ENCODE data around the gene NAP1L1.

NAP1L1 gene

DNA sequence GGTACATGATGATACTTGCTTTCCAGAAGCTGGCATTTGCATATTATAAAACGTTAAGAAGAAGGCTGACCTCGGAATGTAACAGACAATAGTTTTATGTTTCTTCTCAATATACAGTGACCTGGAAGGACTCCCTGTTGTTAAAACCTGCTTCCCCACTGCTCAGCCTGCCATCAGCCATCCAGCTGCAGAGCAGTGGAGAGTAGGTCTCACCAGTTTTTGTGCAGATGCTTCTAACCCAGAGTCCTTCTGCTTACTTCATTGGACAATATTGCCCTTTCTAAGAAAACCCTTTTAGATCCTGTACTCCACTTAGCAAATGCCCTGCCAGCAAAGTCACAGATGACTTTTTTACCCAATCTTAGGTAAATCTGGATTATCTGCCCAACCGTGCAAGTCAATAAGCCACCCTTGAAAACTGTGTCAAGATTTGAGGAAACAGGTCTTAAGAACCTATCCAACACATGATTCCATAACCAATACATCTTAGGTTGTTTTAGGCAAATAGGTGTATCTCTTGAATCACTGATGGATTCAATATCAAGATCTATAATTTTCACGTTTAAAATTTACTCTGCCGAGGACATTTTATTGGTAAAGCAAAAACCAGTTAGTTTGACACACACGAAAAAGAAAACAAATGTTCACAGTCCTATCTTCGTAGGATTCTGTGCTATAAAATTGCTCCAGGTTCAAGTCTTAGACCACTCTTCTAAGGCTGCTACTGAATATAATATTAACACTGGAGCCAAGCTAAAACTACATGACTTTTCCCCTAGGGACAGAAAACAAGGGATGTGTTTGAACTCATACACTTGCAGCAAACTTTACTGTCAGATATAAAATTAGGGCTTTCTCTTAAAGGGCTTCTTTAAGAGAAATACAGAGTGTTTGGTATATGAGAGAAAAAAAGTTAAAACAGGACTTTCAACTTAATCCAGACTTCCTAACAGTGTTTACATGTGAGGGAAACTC is 58.6 kb downstream of the NAP1L1 start:
- no peak overlapping the region for H3K27ac ChIP-seq (replicated peaks)
- H3K4me3 ChIP-seq (replicated peaks; ENCODE audit: insufficient read depth, low read length), result no peak overlapping the region
- peaks cover 8% of the 10 kb centered on the region for H3K27me3 ChIP-seq (ENCODE audit: insufficient read depth, poor library complexity, severe bottlenecking)
- DNase-seq (ENCODE audit: low read depth in 1 of 2, low spot score in 1 of 2), result no peak
- TF ChIP-seq SPI1 (IDR thresholded peaks at IDR 0.05; ENCODE audit: borderline replicate concordance, low read depth), result no peak
- TF ChIP-seq GABPA (IDR thresholded peaks at IDR 0.05; ENCODE audit: low read depth), result no peak
- TF ChIP-seq, protein P1, sequence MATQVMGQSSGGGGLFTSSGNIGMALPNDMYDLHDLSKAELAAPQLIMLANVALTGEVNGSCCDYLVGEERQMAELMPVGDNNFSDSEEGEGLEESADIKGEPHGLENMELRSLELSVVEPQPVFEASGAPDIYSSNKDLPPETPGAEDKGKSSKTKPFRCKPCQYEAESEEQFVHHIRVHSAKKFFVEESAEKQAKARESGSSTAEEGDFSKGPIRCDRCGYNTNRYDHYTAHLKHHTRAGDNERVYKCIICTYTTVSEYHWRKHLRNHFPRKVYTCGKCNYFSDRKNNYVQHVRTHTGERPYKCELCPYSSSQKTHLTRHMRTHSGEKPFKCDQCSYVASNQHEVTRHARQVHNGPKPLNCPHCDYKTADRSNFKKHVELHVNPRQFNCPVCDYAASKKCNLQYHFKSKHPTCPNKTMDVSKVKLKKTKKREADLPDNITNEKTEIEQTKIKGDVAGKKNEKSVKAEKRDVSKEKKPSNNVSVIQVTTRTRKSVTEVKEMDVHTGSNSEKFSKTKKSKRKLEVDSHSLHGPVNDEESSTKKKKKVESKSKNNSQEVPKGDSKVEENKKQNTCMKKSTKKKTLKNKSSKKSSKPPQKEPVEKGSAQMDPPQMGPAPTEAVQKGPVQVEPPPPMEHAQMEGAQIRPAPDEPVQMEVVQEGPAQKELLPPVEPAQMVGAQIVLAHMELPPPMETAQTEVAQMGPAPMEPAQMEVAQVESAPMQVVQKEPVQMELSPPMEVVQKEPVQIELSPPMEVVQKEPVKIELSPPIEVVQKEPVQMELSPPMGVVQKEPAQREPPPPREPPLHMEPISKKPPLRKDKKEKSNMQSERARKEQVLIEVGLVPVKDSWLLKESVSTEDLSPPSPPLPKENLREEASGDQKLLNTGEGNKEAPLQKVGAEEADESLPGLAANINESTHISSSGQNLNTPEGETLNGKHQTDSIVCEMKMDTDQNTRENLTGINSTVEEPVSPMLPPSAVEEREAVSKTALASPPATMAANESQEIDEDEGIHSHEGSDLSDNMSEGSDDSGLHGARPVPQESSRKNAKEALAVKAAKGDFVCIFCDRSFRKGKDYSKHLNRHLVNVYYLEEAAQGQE (IDR thresholded peaks at IDR 0.05; ENCODE audit: insufficient replicate concordance, low read depth), result no peak
- no peak for TF ChIP-seq CTCF (IDR thresholded peaks at IDR 0.05; ENCODE audit: insufficient read depth, low read length)
- TF ChIP-seq POLR2AphosphoS5 (IDR thresholded peaks at IDR 0.05; ENCODE audit: low read depth), result no peak

- TF ChIP-seq CTCF (IDR thresholded peaks at IDR 0.05; ENCODE audit: insufficient read depth, low read length), result no peak
- TF ChIP-seq, protein P1 (IDR thresholded peaks at IDR 0.05; ENCODE audit: insufficient replicate concordance, low read depth), result no peak
- no peak for TF ChIP-seq GABPA (IDR thresholded peaks at IDR 0.05; ENCODE audit: low read depth)
- no peak for TF ChIP-seq POLR2AphosphoS5 (IDR thresholded peaks at IDR 0.05; ENCODE audit: low read depth)
- TF ChIP-seq SPI1 (IDR thresholded peaks at IDR 0.05; ENCODE audit: borderline replicate concordance, low read depth), result no peak
- no peak for DNase-seq (ENCODE audit: low read depth in 1 of 2, low spot score in 1 of 2)
- no peak overlapping the region for H3K4me3 ChIP-seq (replicated peaks; ENCODE audit: insufficient read depth, low read length)
- peaks cover 4% of the 10 kb centered on the region for H3K27me3 ChIP-seq (ENCODE audit: insufficient read depth, poor library complexity, severe bottlenecking)
- H3K27ac ChIP-seq (replicated peaks), result no peak overlapping the region
Measured at GRCh38 chr12:76024942-76025600, 59.4 kb downstream of the NAP1L1 start.

GRCh38 chr12:76024102-76024781 is 60.2 kb downstream of the NAP1L1 start:
- Histone ChIP-seq H3K27me3 (ENCODE audit: insufficient read depth, poor library complexity, severe bottlenecking) (no peaks in the 10 kb centered on the region), H3K27ac (replicated peaks) (no peak overlapping the region), H3K4me3 (replicated peaks; ENCODE audit: insufficient read depth, low read length) (no peak overlapping the region)
- no peak for TF ChIP-seq GABPA (IDR thresholded peaks at IDR 0.05; ENCODE audit: low read depth)
- TF ChIP-seq CTCF (IDR thresholded peaks at IDR 0.05; ENCODE audit: insufficient read depth, low read length), result no peak
- no peak for TF ChIP-seq SPI1 (IDR thresholded peaks at IDR 0.05; ENCODE audit: borderline replicate concordance, low read depth)
- TF ChIP-seq POLR2AphosphoS5 (IDR thresholded peaks at IDR 0.05; ENCODE audit: low read depth), result no peak
- TF ChIP-seq, protein P1 (IDR thresholded peaks at IDR 0.05; ENCODE audit: insufficient replicate concordance, low read depth), result no peak
- DNase-seq (ENCODE audit: low read depth in 1 of 2, low spot score in 1 of 2), result no peak
